Astrocyte of the cerebellum (primary cell): ENCODE results near the gene NF2.

Experiments used
- DNase-seq: peaks from one replicate; pipeline ENCODE4 v3.0.0-alpha.2; 2011; ENCODE audit warnings: low read depth
- H3K4me3 ChIP-seq: 2 replicates; pipeline ENCODE4 v1.5.1; 2011; ENCODE audit warnings: mild to moderate bottlenecking, low read depth, low read length, moderate library complexity
- in situ Hi-C: cut with HindIII; loops from 2 replicates; pipeline ENCODE4 v1.10.0; 2017; ENCODE audit warnings: low sequenced_read_pairs
- TF ChIP-seq, protein P1 (sequence below): IDR thresholded peaks from 2 replicates; pipeline ENCODE4 v1.5.1; 2012; ENCODE audit warnings: low read length, low read depth, moderate library complexity, mild to moderate bottlenecking; ENCODE audit errors: missing control alignments

The NF2 gene

GRCh38 chr22:29744902-29745301 is 141.5 kb downstream of the NF2 start:
- H3K4me3 ChIP-seq = no peak overlapping the region
- in situ Hi-C loops = no loop called here
- DNase-seq = no peak
- TF ChIP-seq, protein P1, sequence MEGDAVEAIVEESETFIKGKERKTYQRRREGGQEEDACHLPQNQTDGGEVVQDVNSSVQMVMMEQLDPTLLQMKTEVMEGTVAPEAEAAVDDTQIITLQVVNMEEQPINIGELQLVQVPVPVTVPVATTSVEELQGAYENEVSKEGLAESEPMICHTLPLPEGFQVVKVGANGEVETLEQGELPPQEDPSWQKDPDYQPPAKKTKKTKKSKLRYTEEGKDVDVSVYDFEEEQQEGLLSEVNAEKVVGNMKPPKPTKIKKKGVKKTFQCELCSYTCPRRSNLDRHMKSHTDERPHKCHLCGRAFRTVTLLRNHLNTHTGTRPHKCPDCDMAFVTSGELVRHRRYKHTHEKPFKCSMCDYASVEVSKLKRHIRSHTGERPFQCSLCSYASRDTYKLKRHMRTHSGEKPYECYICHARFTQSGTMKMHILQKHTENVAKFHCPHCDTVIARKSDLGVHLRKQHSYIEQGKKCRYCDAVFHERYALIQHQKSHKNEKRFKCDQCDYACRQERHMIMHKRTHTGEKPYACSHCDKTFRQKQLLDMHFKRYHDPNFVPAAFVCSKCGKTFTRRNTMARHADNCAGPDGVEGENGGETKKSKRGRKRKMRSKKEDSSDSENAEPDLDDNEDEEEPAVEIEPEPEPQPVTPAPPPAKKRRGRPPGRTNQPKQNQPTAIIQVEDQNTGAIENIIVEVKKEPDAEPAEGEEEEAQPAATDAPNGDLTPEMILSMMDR = no peak

DNA sequence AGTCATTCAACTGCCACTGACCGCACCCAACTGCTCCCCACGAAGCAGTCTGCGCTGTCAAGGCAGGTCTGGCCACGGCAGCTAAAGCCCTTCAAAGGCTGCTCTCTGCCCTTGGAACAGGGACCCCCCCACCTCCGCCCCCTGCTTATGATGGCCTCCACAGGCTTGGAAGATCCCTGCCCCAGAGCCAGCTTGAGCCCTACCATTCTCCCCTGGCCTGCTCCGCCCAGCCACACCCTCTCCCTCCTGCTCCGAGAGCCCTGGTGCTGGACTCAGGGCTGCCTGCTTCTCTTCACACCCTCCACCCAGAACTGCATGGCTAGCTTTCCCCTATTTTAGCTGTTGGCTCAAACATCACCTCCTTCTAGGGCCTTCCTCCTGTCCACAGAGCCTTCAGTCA is 144.4 kb downstream of the NF2 start:
- H3K4me3 ChIP-seq = no peak overlapping the region
- TF ChIP-seq, protein P1 = no peak
- DNase-seq = no peak
- in situ Hi-C loops = no loop called here
